HL-60 (cell line): ENCODE measurements around the gene TPM2.

Experiments used
- DNase-seq, 2 experiments: peaks; one replicate each; pipeline ENCODE4 v3.0.0-alpha.2; 2010 to 2020; ENCODE audit warnings: low read depth in 1 of 2, low spot score in 1 of 2
- H3K27ac ChIP-seq: fragments of 250-450 bp; sonication (Bioruptor Pico); replicated peaks from 2 replicates; pipeline ENCODE4 v1.5.1; 2020; ENCODE audit warnings: mild to moderate bottlenecking, moderate library complexity
- H3K27me3 ChIP-seq: fragments of 250-450 bp; sonication (Bioruptor Pico); 2 replicates; pipeline ENCODE4 v1.5.1; 2021; ENCODE audit warnings: mild to moderate bottlenecking, moderate library complexity; ENCODE audit not compliant: insufficient read depth, poor library complexity, severe bottlenecking
- H3K4me3 ChIP-seq: replicated peaks from 2 replicates; pipeline ENCODE4 v1.5.1; 2011; ENCODE audit warnings: mild to moderate bottlenecking, control low read depth, low read length; ENCODE audit not compliant: insufficient read depth
- GABPA ChIP-seq: IDR thresholded peaks from 2 replicates; pipeline ENCODE4 v1.6.1; 2012; ENCODE audit warnings: low read depth
- POLR2AphosphoS5 ChIP-seq: IDR thresholded peaks from 2 replicates; pipeline ENCODE4 v1.6.1; 2012; ENCODE audit warnings: low read depth
- SPI1 ChIP-seq: IDR thresholded peaks from 2 replicates; pipeline ENCODE4 v1.6.1; 2012; ENCODE audit warnings: low read depth, mild to moderate bottlenecking, borderline replicate concordance
- TF ChIP-seq, protein P1 (sequence below): IDR thresholded peaks from 2 replicates; pipeline ENCODE4 v1.6.1; 2012; ENCODE audit warnings: low read depth; ENCODE audit not compliant: insufficient replicate concordance
- TF ChIP-seq, protein P2 (sequence below): IDR thresholded peaks from one replicate; pipeline ENCODE4 v1.5.1; 2011; ENCODE audit warnings: low read length, control low read depth, inconsistent platforms; ENCODE audit not compliant: insufficient read depth

TPM2 gene

DNA sequence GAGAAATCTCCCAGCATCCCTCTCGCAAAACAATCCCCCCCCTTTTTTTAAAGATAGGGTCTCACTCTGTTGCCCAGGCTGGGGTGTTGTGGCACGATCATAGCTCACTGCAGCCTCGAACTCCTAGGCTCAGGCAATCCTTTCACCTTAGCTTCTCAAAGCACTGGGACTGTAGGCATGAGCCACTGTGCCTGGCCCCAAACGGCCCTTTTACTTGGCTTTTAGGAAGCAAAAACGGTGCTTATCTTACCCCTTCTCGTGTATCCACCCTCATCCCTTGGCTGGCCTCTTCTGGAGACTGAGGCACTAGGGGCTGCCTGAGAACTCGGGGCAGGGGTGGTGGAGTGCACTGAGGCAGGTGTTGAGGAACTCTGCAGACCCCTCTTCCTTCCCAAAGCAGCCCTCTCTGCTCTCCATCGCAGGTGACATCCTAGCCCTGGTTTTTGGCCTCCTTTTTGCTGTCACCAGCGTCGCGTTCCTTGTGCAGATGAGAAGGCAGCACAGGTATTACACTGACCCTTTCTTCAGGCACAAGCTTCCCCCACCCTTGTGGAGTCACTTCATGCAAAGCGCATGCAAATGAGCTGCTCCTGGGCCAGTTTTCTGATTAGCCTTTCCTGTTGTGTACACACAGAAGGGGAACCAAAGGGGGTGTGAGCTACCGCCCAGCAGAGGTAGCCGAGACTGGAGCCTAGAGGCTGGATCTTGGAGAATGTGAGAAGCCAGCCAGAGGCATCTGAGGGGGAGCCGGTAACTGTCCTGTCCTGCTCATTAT, 9.2 kb downstream of the TPM2 start:
- peaks cover 7% of the 10 kb centered on the region for H3K27me3 ChIP-seq
- H3K27ac ChIP-seq: no peak overlapping the region
- no peak for DNase-seq
- TF ChIP-seq SPI1 (no peak), POLR2AphosphoS5 (no peak), GABPA (no peak)
- TF ChIP-seq, protein P1, sequence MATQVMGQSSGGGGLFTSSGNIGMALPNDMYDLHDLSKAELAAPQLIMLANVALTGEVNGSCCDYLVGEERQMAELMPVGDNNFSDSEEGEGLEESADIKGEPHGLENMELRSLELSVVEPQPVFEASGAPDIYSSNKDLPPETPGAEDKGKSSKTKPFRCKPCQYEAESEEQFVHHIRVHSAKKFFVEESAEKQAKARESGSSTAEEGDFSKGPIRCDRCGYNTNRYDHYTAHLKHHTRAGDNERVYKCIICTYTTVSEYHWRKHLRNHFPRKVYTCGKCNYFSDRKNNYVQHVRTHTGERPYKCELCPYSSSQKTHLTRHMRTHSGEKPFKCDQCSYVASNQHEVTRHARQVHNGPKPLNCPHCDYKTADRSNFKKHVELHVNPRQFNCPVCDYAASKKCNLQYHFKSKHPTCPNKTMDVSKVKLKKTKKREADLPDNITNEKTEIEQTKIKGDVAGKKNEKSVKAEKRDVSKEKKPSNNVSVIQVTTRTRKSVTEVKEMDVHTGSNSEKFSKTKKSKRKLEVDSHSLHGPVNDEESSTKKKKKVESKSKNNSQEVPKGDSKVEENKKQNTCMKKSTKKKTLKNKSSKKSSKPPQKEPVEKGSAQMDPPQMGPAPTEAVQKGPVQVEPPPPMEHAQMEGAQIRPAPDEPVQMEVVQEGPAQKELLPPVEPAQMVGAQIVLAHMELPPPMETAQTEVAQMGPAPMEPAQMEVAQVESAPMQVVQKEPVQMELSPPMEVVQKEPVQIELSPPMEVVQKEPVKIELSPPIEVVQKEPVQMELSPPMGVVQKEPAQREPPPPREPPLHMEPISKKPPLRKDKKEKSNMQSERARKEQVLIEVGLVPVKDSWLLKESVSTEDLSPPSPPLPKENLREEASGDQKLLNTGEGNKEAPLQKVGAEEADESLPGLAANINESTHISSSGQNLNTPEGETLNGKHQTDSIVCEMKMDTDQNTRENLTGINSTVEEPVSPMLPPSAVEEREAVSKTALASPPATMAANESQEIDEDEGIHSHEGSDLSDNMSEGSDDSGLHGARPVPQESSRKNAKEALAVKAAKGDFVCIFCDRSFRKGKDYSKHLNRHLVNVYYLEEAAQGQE: no peak
- TF ChIP-seq, protein P2, sequence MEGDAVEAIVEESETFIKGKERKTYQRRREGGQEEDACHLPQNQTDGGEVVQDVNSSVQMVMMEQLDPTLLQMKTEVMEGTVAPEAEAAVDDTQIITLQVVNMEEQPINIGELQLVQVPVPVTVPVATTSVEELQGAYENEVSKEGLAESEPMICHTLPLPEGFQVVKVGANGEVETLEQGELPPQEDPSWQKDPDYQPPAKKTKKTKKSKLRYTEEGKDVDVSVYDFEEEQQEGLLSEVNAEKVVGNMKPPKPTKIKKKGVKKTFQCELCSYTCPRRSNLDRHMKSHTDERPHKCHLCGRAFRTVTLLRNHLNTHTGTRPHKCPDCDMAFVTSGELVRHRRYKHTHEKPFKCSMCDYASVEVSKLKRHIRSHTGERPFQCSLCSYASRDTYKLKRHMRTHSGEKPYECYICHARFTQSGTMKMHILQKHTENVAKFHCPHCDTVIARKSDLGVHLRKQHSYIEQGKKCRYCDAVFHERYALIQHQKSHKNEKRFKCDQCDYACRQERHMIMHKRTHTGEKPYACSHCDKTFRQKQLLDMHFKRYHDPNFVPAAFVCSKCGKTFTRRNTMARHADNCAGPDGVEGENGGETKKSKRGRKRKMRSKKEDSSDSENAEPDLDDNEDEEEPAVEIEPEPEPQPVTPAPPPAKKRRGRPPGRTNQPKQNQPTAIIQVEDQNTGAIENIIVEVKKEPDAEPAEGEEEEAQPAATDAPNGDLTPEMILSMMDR: no peak
- H3K4me3 ChIP-seq: no peak overlapping the region

DNA sequence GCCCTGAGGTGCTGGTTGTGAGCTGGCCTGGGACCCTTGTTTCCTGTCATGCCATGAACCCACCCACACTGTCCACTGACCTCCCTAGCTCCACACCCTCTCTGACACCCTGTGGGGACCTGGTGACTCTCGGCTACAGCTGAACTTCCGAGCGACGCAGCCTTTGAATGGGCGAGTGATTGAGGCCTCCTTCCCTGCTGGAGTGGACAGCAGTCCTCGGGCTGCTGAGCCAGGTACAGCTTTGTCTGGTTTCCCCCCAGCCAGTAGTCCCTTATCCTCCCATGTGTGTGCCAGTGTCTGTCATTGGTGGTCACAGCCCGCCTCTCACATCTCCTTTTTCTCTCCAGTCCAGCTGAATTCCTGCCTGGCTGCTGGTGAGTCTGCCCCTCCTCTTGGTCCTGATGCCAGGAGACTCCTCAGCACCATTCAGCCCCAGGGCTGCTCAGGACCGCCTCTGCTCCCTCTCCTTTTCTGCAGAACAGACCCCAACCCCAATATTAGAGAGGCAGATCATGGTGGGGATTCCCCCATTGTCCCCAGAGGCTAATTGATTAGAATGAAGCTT, 9.9 kb downstream of the TPM2 start:
- Histone ChIP-seq H3K27me3 (peaks cover 12% of the 10 kb centered on the region), H3K4me3 (no peak overlapping the region), H3K27ac (no peak overlapping the region)
- DNase-seq: no peak
- TF ChIP-seq SPI1: no peak
- TF ChIP-seq, protein P2: no peak
- TF ChIP-seq GABPA: no peak
- TF ChIP-seq, protein P1: no peak
- no peak for TF ChIP-seq POLR2AphosphoS5

DNA sequence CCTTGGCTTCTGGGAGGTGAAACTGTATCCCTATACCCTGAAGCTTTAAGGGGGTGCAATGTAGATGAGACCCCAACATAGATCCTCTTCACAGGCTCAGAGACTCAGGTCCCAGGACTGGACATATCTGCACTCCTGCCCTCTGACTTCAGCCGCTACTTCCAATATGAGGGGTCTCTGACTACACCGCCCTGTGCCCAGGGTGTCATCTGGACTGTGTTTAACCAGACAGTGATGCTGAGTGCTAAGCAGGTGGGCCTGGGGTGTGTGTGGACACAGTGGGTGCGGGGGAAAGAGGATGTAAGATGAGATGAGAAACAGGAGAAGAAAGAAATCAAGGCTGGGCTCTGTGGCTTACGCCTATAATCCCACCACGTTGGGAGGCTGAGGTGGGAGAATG, 10.6 kb downstream of the TPM2 start:
- DNase-seq: no peak
- Histone ChIP-seq H3K4me3 (no peak overlapping the region), H3K27ac (no peak overlapping the region), H3K27me3 (peaks cover 18% of the 10 kb centered on the region)
- TF ChIP-seq, protein P1: no peak
- no peak for TF ChIP-seq POLR2AphosphoS5
- TF ChIP-seq SPI1: no peak
- TF ChIP-seq GABPA: no peak
- TF ChIP-seq, protein P2: no peak
